BE2C (cell line): ENCODE measurements around the gene APRT.

Experiments used
- DNase-seq: peaks from one replicate; pipeline ENCODE4 v3.0.0-alpha.2; 2020
- H3K27me3 ChIP-seq: fragments of 250-450 bp; sonication (Bioruptor Pico); 2 replicates; pipeline ENCODE4 v1.5.1; 2020; ENCODE audit warnings: mild to moderate bottlenecking
- H3K36me3 ChIP-seq: fragments of 250-450 bp; sonication (Bioruptor Pico); 2 replicates; pipeline ENCODE4 v1.5.1; 2020; ENCODE audit warnings: mild to moderate bottlenecking
- H3K4me1 ChIP-seq: fragments of 250-450 bp; sonication (Bioruptor Pico); 2 replicates; pipeline ENCODE4 v1.5.1; 2020
- H3K4me3 ChIP-seq: 2 replicates; pipeline ENCODE4 v1.5.1; 2011; ENCODE audit warnings: low read depth, low read length
- H3K9me3 ChIP-seq: fragments of 250-450 bp; sonication (Bioruptor Pico); 2 replicates; pipeline ENCODE4 v1.5.1; 2020
- TF ChIP-seq, protein P1 (sequence below): IDR thresholded peaks from 2 replicates; pipeline ENCODE4 v1.5.1; 2012; ENCODE audit warnings: mild to moderate bottlenecking, low read depth, low read length

APRT gene

DNA sequence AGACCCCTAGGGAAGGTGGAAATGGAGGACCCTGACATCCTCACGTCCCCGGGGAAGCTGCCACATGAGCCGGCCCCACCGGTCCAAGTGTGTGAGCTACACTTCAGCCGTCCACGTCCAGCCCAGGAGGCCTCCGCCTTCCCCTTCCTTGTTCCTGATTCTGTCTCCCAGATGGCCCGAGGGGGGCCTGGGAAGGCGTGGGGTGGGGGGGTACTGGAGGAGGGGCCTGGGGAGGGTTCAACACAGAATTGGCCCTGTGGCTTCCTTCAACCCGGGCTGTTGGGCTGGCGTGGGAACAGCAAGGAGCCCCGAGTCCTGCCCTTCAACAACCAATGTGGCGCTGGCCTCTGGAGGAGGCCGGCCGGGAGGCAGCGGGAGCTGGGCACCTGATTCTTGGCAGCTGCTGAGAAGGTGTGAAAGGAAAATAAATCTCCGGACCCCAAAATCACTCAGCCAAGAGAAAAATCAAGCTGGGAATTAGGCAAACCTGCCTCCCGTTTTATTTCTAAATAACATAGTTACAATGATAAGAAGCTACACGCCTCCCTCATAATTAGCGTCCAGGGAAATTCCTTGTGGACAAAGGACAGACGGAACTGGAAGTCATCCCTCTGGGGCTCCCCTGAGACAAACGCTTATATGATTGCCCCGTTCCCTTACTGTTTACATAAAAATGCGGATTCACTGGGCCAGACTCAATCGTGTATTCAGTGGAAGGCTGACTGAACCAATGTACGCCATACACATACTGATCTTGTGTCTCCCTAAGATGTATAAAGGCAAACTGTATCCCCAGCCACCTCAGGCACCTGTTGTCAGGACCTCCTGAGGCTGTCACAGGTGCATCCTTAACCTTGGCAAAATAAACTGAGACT lies 1.8 kb upstream of the APRT start:
- H3K4me3 ChIP-seq, result no peak overlapping the region
- peaks cover 5% of the 10 kb centered on the region; the same call in 1 of the 2 replicates for H3K9me3 ChIP-seq
- peaks cover 12% of the 10 kb centered on the region for H3K27me3 ChIP-seq
- TF ChIP-seq, protein P1, sequence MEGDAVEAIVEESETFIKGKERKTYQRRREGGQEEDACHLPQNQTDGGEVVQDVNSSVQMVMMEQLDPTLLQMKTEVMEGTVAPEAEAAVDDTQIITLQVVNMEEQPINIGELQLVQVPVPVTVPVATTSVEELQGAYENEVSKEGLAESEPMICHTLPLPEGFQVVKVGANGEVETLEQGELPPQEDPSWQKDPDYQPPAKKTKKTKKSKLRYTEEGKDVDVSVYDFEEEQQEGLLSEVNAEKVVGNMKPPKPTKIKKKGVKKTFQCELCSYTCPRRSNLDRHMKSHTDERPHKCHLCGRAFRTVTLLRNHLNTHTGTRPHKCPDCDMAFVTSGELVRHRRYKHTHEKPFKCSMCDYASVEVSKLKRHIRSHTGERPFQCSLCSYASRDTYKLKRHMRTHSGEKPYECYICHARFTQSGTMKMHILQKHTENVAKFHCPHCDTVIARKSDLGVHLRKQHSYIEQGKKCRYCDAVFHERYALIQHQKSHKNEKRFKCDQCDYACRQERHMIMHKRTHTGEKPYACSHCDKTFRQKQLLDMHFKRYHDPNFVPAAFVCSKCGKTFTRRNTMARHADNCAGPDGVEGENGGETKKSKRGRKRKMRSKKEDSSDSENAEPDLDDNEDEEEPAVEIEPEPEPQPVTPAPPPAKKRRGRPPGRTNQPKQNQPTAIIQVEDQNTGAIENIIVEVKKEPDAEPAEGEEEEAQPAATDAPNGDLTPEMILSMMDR, result no peak
- DNase-seq, result no peak
- peaks cover 24% of the 10 kb centered on the region for H3K36me3 ChIP-seq
- peaks cover 9% of the 10 kb centered on the region for H3K4me1 ChIP-seq

DNA sequence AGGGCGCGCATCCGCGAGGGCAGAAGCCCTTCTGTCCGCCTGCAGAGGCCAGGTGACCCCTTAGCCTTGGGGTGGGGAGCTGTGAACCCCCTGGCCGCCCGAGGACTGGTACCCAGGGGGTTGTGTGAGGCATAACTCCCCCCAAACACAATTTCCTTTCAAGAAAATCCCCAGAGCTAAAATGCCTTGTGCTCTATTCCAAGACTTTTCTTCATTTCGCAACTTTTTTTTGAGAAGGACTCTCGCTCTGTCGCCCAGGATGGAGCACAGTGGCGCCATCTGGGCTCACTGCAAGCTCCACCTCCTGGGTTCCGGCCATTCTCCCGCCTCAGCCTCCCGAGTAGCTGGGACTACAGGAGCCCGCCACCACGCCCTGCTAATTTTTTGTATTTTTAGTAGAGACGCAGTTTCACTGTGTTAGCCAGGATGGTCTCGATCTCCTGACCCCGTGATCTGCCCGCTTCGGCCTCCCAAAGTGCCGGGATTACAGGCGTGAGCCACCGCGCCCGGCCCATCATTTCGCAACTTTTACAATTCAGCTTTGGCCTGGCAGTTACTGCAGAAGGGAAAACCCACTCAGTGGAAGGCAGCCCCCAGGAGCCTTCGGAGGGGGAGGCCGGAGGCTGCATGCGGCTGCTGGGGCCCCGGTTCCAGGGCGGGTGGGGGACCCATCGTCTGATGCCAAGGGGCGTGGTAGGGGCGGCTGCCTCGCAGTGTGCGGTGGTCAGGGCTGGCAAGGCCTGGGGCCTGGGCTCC lies 963 bp upstream of the APRT start:
- peaks cover 5% of the 10 kb centered on the region; the same call in 1 of the 2 replicates for H3K9me3 ChIP-seq
- TF ChIP-seq, protein P1, result no peak
- H3K36me3 ChIP-seq, result peaks cover 32% of the 10 kb centered on the region
- no peak for DNase-seq
- H3K27me3 ChIP-seq, result peaks cover 12% of the 10 kb centered on the region
- peaks cover 9% of the 10 kb centered on the region for H3K4me1 ChIP-seq
- no peak overlapping the region for H3K4me3 ChIP-seq

DNA sequence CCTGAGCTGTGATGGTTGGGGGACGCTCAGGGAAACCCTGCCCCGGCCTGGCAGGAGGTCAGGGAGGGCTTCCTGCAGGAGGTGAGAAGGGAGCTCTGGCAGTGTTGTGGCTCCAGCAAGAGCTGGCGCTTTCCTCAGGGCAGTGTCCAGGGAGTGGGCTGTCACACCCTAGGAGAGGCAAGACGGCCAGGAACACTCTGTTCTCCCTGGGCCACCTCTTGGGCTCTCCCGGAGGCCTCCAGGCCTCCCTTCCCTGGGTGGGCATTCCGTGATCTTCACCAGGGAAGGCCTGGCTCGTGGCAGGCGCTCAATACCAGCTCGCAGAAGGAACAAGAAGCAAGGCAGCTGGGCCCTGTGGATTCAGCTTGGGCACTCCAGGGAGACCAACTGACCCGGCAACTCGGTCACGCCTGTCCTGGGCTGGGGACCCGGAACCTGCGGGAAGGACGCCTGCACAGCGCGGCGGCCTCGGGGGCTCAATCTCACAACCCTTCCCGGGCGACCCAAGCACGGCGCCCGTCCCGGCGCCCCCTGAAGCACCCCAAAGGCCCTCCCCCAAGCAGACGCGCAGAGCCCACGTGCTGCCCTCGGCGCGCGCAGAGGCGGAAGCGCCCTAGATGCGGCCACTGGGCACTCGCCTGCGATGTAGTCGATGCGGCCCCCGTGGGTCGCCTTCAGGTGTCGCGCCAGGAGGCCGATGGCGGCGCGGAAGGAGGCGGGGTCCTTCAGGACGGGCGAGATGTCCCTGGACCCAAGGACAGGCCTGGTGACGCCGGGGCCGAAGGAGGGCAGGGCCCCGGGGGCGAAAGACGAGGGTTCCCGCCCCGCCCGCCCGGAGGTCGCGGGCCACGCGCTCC lies 588 bp downstream of the APRT start:
- peak; percentile 64 for DNase-seq
- peaks cover 9% of the 10 kb centered on the region for H3K4me1 ChIP-seq
- peaks cover 5% of the 10 kb centered on the region; the same call in 1 of the 2 replicates for H3K9me3 ChIP-seq
- peaks cover 48% of the 10 kb centered on the region for H3K36me3 ChIP-seq
- TF ChIP-seq, protein P1, result no peak
- H3K27me3 ChIP-seq, result peaks cover 12% of the 10 kb centered on the region
- H3K4me3 ChIP-seq, result peak overlapping the region; percentile 55

DNA sequence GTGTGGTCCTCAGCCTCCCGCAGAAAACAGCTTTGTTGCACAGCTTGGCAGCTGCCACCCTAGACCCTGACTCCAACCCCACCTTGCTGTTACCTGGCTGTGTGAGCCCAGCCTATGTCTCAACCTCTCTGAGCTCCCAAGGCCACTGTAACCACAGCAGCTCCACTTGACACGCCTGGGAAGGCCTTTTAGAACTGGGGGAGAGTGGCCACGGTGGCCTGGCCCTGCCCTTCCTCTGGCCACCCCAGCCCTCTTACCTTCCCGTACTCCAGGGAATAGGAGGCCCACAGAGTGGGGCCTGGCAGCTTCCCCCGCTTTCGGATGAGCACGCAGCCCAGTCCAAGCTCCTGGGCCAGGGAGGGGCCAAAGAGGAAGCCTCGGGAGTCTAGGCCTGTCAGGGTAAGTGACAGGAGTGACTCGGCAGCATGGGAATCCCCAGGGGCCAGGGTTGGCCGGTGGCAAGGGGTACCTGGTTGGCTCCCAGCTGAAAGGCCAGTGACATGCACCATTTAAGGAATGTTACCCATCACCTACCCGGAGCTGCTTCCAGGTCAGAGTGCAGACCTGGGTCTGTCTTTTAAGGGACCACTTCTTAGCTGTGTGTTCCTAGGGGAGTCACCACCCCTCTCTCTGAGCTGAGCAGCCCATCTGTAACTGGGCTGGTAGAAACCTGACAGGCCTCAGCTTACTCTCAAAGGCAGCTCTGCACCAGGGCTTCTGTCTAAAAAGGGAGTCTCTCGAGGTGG lies 1.4 kb downstream of the APRT start:
- DNase-seq, result no peak
- peaks cover 9% of the 10 kb centered on the region for H3K4me1 ChIP-seq
- peaks cover 5% of the 10 kb centered on the region; the same call in 1 of the 2 replicates for H3K9me3 ChIP-seq
- peaks cover 56% of the 10 kb centered on the region for H3K36me3 ChIP-seq
- H3K4me3 ChIP-seq, result peak overlapping the region; percentile 55
- TF ChIP-seq, protein P1, result no peak
- peaks cover 11% of the 10 kb centered on the region for H3K27me3 ChIP-seq

DNA sequence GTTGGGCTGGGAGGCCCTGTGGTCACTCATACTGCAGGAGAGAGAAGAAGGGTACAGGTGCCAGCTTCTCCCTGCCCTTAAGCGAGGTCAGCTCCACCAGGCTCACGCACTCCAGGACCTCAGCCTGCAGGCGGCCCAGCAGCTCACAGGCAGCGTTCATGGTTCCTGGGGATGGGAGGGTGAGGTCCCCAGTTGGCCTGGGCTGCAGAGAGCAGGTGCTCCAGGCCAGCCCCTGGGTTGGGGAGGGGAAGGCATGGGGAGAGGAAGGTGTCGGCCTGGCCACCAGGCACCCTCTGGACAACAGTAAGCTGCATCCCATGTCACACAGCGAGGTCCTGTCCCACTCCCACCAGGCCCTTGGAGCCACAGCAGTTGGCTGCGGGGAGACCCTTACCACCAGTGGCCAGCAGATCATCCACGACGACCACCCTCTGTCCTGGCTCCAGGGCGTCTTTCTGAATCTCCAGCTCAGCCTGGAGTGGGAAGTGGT lies 2.0 kb downstream of the APRT start:
- peaks cover 5% of the 10 kb centered on the region; the same call in 1 of the 2 replicates for H3K9me3 ChIP-seq
- DNase-seq, result no peak
- TF ChIP-seq, protein P1, result no peak
- peaks cover 5% of the 10 kb centered on the region; the same call in 1 of the 2 replicates for H3K27me3 ChIP-seq
- no peak overlapping the region for H3K4me3 ChIP-seq
- peaks cover 62% of the 10 kb centered on the region for H3K36me3 ChIP-seq
- peaks cover 9% of the 10 kb centered on the region for H3K4me1 ChIP-seq
